H1 (cell line): ENCODE data around the gene ABHD8. TPM values are rescaled to one million over a fixed set of nuclear protein-coding genes. Genes with fewer than 3 reads are reported as not detected.

ENCODE experiments used
- CTCF ChIA-PET: fragments of 300-600 bp; sonication (Branson Sonifier 250); formaldehyde crosslinking; loops from one replicate; lab custom pipeline; 2021; ENCODE audit not compliant: partially characterized antibody; lab: Charles Lee
- POLR2A ChIA-PET: fragments of 300-600 bp; sonication (Branson Sonifier 250); formaldehyde crosslinking; loops from one replicate; lab custom pipeline; 2021; ENCODE audit warnings: inconsistent platforms; ENCODE audit not compliant: partially characterized antibody; lab: Charles Lee
- DNase-seq, 2 experiments: peaks; one replicate each; pipeline versions ENCODE4 v3.0.0 to v3.0.0-alpha.2; 2010 to 2022; ENCODE audit warnings: low spot score in 2 of 2, low read depth in 1 of 2, mixed read lengths in 1 of 2
- FAIRE-seq: peaks from 2 replicates; lab custom pipeline; 2011; peaks lifted over from hg19 to GRCh38; lab: Jason Lieb, UNC
- H2AFZ ChIP-seq: 2 replicates; pipeline ENCODE4 v1.8.1; 2012; ENCODE audit warnings: low read length, inconsistent platforms
- H2AK5ac ChIP-seq: 2 replicates; pipeline ENCODE4 v1.6.1; 2013; ENCODE audit warnings: low read depth, low read length
- H2BK120ac ChIP-seq: replicated peaks from 2 replicates; pipeline ENCODE3; 2013; ENCODE audit warnings: low read depth, low read length, inconsistent platforms
- H2BK12ac ChIP-seq: 2 replicates; pipeline ENCODE4 v1.6.1; 2013; ENCODE audit warnings: low read depth, low read length
- H2BK15ac ChIP-seq: 2 replicates; pipeline ENCODE4 v1.6.1; 2013; ENCODE audit warnings: low read length
- H2BK20ac ChIP-seq: 2 replicates; pipeline ENCODE4 v1.6.1; 2013; ENCODE audit warnings: low read length
- H2BK5ac ChIP-seq: 2 replicates; pipeline ENCODE4 v1.6.1; 2013; ENCODE audit warnings: low read depth, low read length
- H3K14ac ChIP-seq: 2 replicates; pipeline ENCODE4 v1.6.1; 2013; ENCODE audit warnings: inconsistent platforms; ENCODE audit not compliant: insufficient read length
- H3K18ac ChIP-seq: 2 replicates; pipeline ENCODE4 v1.6.1; 2013; ENCODE audit warnings: low read length; ENCODE audit errors: extremely low read depth
- H3K23ac ChIP-seq: 2 replicates; pipeline ENCODE4 v1.6.1; 2013; ENCODE audit warnings: inconsistent platforms; ENCODE audit not compliant: insufficient read length
- H3K23me2 ChIP-seq: 2 replicates; pipeline ENCODE4 v1.6.1; 2013; ENCODE audit warnings: low read depth, low read length
- H3K27ac ChIP-seq: 2 replicates; pipeline ENCODE4 v1.6.1; 2011; ENCODE audit warnings: low read depth, low read length, inconsistent platforms
- H3K27me3 ChIP-seq, 4 experiments: replicated peaks in 1 of 4; 1 replicate in 1 of 4; 2 replicates in 3 of 4; pipeline versions ENCODE4 v1.6.1 to v1.8.1; 2011 to 2013; ENCODE audit warnings: low read length in 3 of 4, mild to moderate bottlenecking in 3 of 4, inconsistent platforms in 2 of 4, mixed read lengths in 2 of 4, moderate library complexity in 1 of 4; ENCODE audit not compliant: control insufficient read depth in 3 of 4, insufficient read depth in 3 of 4; ENCODE audit errors: extremely low read depth in 1 of 4
- H3K36me3 ChIP-seq, 4 experiments: 2 replicates each; pipeline versions ENCODE4 v1.6.1 to v1.8.1; 2011 to 2013; ENCODE audit warnings: mild to moderate bottlenecking in 4 of 4, low read length in 3 of 4, moderate library complexity in 2 of 4, control low read depth in 1 of 4, inconsistent platforms in 1 of 4; ENCODE audit not compliant: insufficient read depth in 4 of 4, control insufficient read depth in 2 of 4
- H3K4ac ChIP-seq: replicated peaks from 2 replicates; pipeline ENCODE3; 2013; ENCODE audit warnings: low read length, low read depth, mixed read lengths, inconsistent platforms; ENCODE audit not compliant: insufficient read length
- H3K4me1 ChIP-seq, 4 experiments: replicated peaks in 1 of 4; 1 replicate in 1 of 4; 2 replicates in 3 of 4; pipeline versions ENCODE4 v1.6.1 to v1.8.1; 2011 to 2013; ENCODE audit warnings: low read length in 3 of 4, inconsistent platforms in 2 of 4, mixed read lengths in 1 of 4; ENCODE audit not compliant: insufficient read depth in 4 of 4, control insufficient read depth in 3 of 4
- H3K4me2 ChIP-seq, 2 experiments: 2 replicates each; pipeline versions ENCODE4 v1.6.1 to v1.8.1; 2011 to 2013; ENCODE audit warnings: low read depth in 2 of 2, low read length in 2 of 2, control low read depth in 1 of 2, inconsistent platforms in 1 of 2, mild to moderate bottlenecking in 1 of 2; ENCODE audit not compliant: insufficient read depth in 1 of 2
- H3K4me3 ChIP-seq, 4 experiments: fragments of 200-600, 300-600 bp in 1 of 4; sonication (generic), shearing (Covaris generic), sonication (Bioruptor Twin) in 1 of 4; 2 replicates each; pipeline versions ENCODE4 v1.5.1 to v1.8.1; 2011 to 2016; ENCODE audit warnings: low read length in 4 of 4, low read depth in 3 of 4, control low read depth in 2 of 4, inconsistent platforms in 2 of 4, mild to moderate bottlenecking in 2 of 4, mixed read lengths in 1 of 4, moderate library complexity in 1 of 4; ENCODE audit not compliant: insufficient read depth in 2 of 4; ENCODE audit errors: extremely low read depth in 1 of 4
- H3K56ac ChIP-seq: replicated peaks from 2 replicates; pipeline ENCODE3; 2013; ENCODE audit warnings: low read depth, mild to moderate bottlenecking, mixed read lengths, low read length, inconsistent platforms; ENCODE audit not compliant: insufficient read length
- H3K79me1 ChIP-seq: 2 replicates; pipeline ENCODE4 v1.6.1; 2013; ENCODE audit warnings: low read depth, low read length, control low read depth
- H3K79me2 ChIP-seq, 2 experiments: 2 replicates each; pipeline versions ENCODE4 v1.6.1 to v1.8.1; 2012 to 2013; ENCODE audit warnings: low read length in 2 of 2, mild to moderate bottlenecking in 2 of 2, inconsistent platforms in 1 of 2; ENCODE audit not compliant: insufficient read depth in 2 of 2, control insufficient read depth in 1 of 2
- H3K9ac ChIP-seq, 4 experiments: replicated peaks in 1 of 4; 1 replicate in 1 of 4; 2 replicates in 3 of 4; pipeline versions ENCODE4 v1.6.1 to v1.8.1; 2011 to 2013; ENCODE audit warnings: low read depth in 3 of 4, low read length in 3 of 4, control low read depth in 2 of 4, mild to moderate bottlenecking in 2 of 4, moderate library complexity in 2 of 4, inconsistent platforms in 1 of 4; ENCODE audit errors: extremely low read depth in 1 of 4
- H3K9me3 ChIP-seq, 2 experiments: 2 replicates each; pipeline versions ENCODE4 v1.6.1 to v1.8.1; 2012 to 2013; ENCODE audit warnings: mild to moderate bottlenecking in 2 of 2, moderate library complexity in 2 of 2, control low read depth in 1 of 2, inconsistent platforms in 1 of 2, low read depth in 1 of 2, low read length in 1 of 2, mixed read lengths in 1 of 2; ENCODE audit not compliant: insufficient read depth in 2 of 2
- H4K20me1 ChIP-seq, 2 experiments: replicated peaks in 1 of 2; 2 replicates each; pipeline versions ENCODE3 to v1.8.1; 2011 to 2013; ENCODE audit warnings: inconsistent platforms in 2 of 2, low read length in 2 of 2, mild to moderate bottlenecking in 1 of 2; ENCODE audit not compliant: insufficient read depth in 2 of 2, control insufficient read depth in 1 of 2
- H4K5ac ChIP-seq: 2 replicates; pipeline ENCODE4 v1.6.1; 2013; ENCODE audit warnings: low read length, low read depth, mixed read lengths, inconsistent platforms; ENCODE audit not compliant: insufficient read length
- H4K8ac ChIP-seq: 2 replicates; pipeline ENCODE4 v1.8.0; 2013; ENCODE audit warnings: mild to moderate bottlenecking, moderate library complexity, low read length, inconsistent platforms; ENCODE audit not compliant: insufficient read depth; ENCODE audit errors: extremely low read depth
- H4K91ac ChIP-seq: replicated peaks from 2 replicates; pipeline ENCODE3; 2013; ENCODE audit warnings: low read length, mixed read lengths, inconsistent platforms; ENCODE audit not compliant: insufficient read length
- CEBPB ChIP-seq: IDR thresholded peaks from 2 replicates; pipeline ENCODE4 v1.6.1; 2012; ENCODE audit warnings: low read depth, low read length
- CTCF ChIP-seq, 3 experiments: IDR thresholded peaks; 1 replicate in 2 of 3; 2 replicates in 1 of 3; pipeline versions ENCODE4 v1.5.1 to v1.6.1; 2011; ENCODE audit warnings: low read length in 3 of 3, mild to moderate bottlenecking in 3 of 3, inconsistent platforms in 2 of 3, low read depth in 1 of 3, moderate library complexity in 1 of 3; ENCODE audit not compliant: insufficient read depth in 1 of 3; ENCODE audit errors: control extremely low read depth in 1 of 3
- WGBS, 2 experiments: shearing (Covaris generic) in 1 of 2; methylation state at CpG; one replicate each; pipeline versions ENCODE4 v1.1.6 to v1.1.7; 2013 to 2015; ENCODE audit warnings: low lambda C conversion rate in 2 of 2, mixed read lengths in 2 of 2, inconsistent platforms in 1 of 2, low coverage in 1 of 2, missing lambda C conversion rate in 1 of 2; ENCODE audit not compliant: insufficient replicate concordance in 2 of 2, insufficient coverage in 1 of 2, insufficient read length in 1 of 2; ENCODE audit errors: extremely low coverage in 1 of 2, missing lambda C conversion rate in 1 of 2; 5-methylcytosine and 5-hydroxymethylcytosine counted together
- polyA plus RNA-seq, 7 experiments: library from polyadenylated mRNA; depleted of rRNA in 3 of 7; stranded (reverse) in 5 of 7; unstranded in 2 of 7; fragments of >200 nt in 5 of 7; fragments of 200-250 nt in 2 of 7; gene quantifications; 1 replicate in 5 of 7; 2 replicates in 1 of 7; 4 replicates in 1 of 7; pipeline versions ENCODE4 v1.2.1 to v1.2.3, GENCODE V29; 2011 to 2013; ENCODE audit warnings: missing spikeins in 2 of 7, mixed read lengths in 2 of 7
- total RNA-seq: library from RNA; stranded (reverse); fragmentation: NEBNext Ultra II Directional; extraction: Animal tissue kit (Norgen Biotek cat#: 25700); gene quantifications from 2 replicates; pipeline ENCODE4 v1.2.1, GENCODE V29; 2021

Gene ABHD8
- total and polyA plus RNA-seq, 2 of the 8 experiments (the other 6 are each of a cell fraction or from before 2014, with no cell fraction given), result 11.3 to 18.7 TPM

GRCh38 chr19:17279436-17279835 is 23.8 kb downstream of the ABHD8 start:
- TF ChIP-seq CTCF (IDR thresholded peaks at IDR 0.05; ENCODE audit: control extremely low read depth in 1 of 3, insufficient read depth in 1 of 3, low read depth in 1 of 3, low read length in 3 of 3), result no peak
- TF ChIP-seq CEBPB, result no peak
- Histone ChIP-seq H3K56ac (no peak overlapping the region), H2BK20ac (no peak overlapping the region), H2AFZ (no peak overlapping the region), H3K79me1 (no peaks in the 10 kb centered on the region), H3K23me2 (no peaks in the 10 kb centered on the region; the same call in 1 of the 2 replicates), H3K9ac (no peak overlapping the region), H2BK12ac (no peak overlapping the region), H3K14ac (no peak overlapping the region), H4K5ac (no peak overlapping the region), H3K4me2 (no peak overlapping the region), H2AK5ac (no peak overlapping the region), H3K27ac (no peak overlapping the region), H3K9me3 (no peaks in the 10 kb centered on the region), H2BK5ac (no peak overlapping the region), H2BK15ac (no peak overlapping the region), H4K91ac (no peak overlapping the region), H3K23ac (no peak overlapping the region), H3K4me1 (peaks cover 0 to 3% (median under 1%) of the 10 kb centered on the region in 4 experiments; a peak in 3 of 7 replicates), H2BK120ac (no peak overlapping the region), H3K4me3 (no peak overlapping the region), H4K8ac (no peak overlapping the region), H3K36me3 (peaks cover 0 to 22% (median 10%) of the 10 kb centered on the region in 4 experiments; a peak in 6 of 8 replicates), H4K20me1 (peaks cover 0 to 2% of the 10 kb centered on the region in 2 experiments), H3K27me3 (peaks cover 0 to 3% (median 0%) of the 10 kb centered on the region in 4 experiments; a peak in 3 of 7 replicates), H3K4ac (no peak overlapping the region), H3K79me2 (no peaks in the 10 kb centered on the region), H3K18ac (no peak overlapping the region)
- no peak for DNase-seq
- WGBS, 2 experiments, result 94% methylated on average over 3 of the region's 3 CpGs; no CpG with 5 or more reads in 1 of the 2 experiments
- ChIA-PET CTCF (interaction anchor here (1.4 to 5.7 kb wide), 5 partner anchors 9 to 79 kb away, joined by 3 to 56 read pairs (median 4); no protein-coding TSS in a partner anchor), POLR2A (interaction anchor here (0.6 to 9.0 kb wide), 7 partner anchors 11 to 239 kb away, joined by 3 to 113 read pairs (median 4); partner anchors contain the start of genes BABAM1, OCEL1 and USHBP1)
- no peak for FAIRE-seq
